Right lobe of liver (tissue), 6 donors: ENCODE measurements around the gene SIL1. TPM values are rescaled to one million over a fixed set of nuclear protein-coding genes. Genes with fewer than 3 reads are reported as not detected.

Experiments used
- ATAC-seq, 4 donors: fragments of 200-7000 bp; cut with Tn5 transposase; one replicate each; pipeline ENCODE4 v1.9.1; 2020; ENCODE audit warnings: mild to moderate bottlenecking in 4 of 4, moderate library complexity in 4 of 4
- DNase-seq, 3 donors: peaks; one replicate each; pipeline ENCODE4 v3.0.0-alpha.2; 2020
- H3K27ac ChIP-seq, 3 donors: fragments of 200-600 bp; one replicate each; pipeline ENCODE4 v1.8.0; 2022
- H3K27me3 ChIP-seq, 2 donors: fragments of 200-600 bp; one replicate each; pipeline ENCODE4 v1.8.0; 2022
- H3K36me3 ChIP-seq, 4 donors: fragments of 200-600 bp; sonication (generic) in 1 of 4; one replicate each; pipeline versions ENCODE4 v1.5.1 to v1.8.0; 2017 to 2022; ENCODE audit warnings: control low read depth in 1 of 4
- H3K4me1 ChIP-seq, 4 donors: fragments of 200-600 bp; sonication (generic) in 1 of 4; one replicate each; pipeline versions ENCODE4 v1.5.1 to v1.8.0; 2017 to 2022; ENCODE audit warnings: control low read depth in 1 of 4
- H3K4me3 ChIP-seq, 3 donors: fragments of 200-600 bp; one replicate each; pipeline ENCODE4 v1.8.0; 2022
- H3K9me3 ChIP-seq, 4 donors: fragments of 200-600 bp; sonication (generic) in 1 of 4; one replicate each; pipeline versions ENCODE4 v1.5.1 to v1.8.0; 2017 to 2022; ENCODE audit warnings: control low read depth in 1 of 4
- POLR2A ChIP-seq: fragments of 450-650 bp; IDR thresholded peaks from one replicate; pipeline ENCODE4 v1.6.1; 2017; ENCODE audit warnings: antibody characterized with exemption, mild to moderate bottlenecking
- WGBS: methylation state at CpG from one replicate; pipeline ENCODE4 v1.1.6; 2018; ENCODE audit warnings: low coverage, low lambda C conversion rate; ENCODE audit not compliant: insufficient coverage; ENCODE audit errors: missing lambda C conversion rate; 5-methylcytosine and 5-hydroxymethylcytosine counted together
- intact Hi-C, 2 donors: fragments of 100-400 bp; cut with DNase I; formaldehyde crosslinking; loops; one replicate each; pipeline versions ENCODE4 v1.11.2 to v1.14.1; 2022
- total RNA-seq, 6 experiments: library from RNA; depleted of rRNA in 2 of 6; stranded (reverse); fragments of >200 nt in 2 of 6; fragmentation: NEBNext Ultra II Directional in 3 of 6; extraction: Animal tissue kit (Norgen Biotek cat#: 25700) in 3 of 6; gene quantifications; one replicate each; pipeline versions ENCODE4 v1.1.0 to v1.2.4, GENCODE V29; 2016 to 2023
- TF ChIP-seq, protein P1 (sequence below), 4 donors: fragments of 200-600 bp in 3 of 4; fragments of 450-650 bp in 1 of 4; IDR thresholded peaks; one replicate each; pipeline versions ENCODE4 v1.5.1 to v1.8.0; 2016 to 2022; ENCODE audit warnings: antibody characterized with exemption in 4 of 4, mild to moderate bottlenecking in 2 of 4
- donor health status: DM: no; HTN: yes; CAD: no.
- donor health status: DM: no; HTN: no; CAD: no.
- donor health status: DM: no; HTN: no; CAD: no.
- donor health status: DM: no; HTN: yes; CAD: no.
- donor health status: DM: no; HTN: yes; CAD: no.

The SIL1 gene
- total RNA-seq, 6 experiments from 2014 or later = 57.6 to 94.9 (median 67.0) TPM

- H3K4me3 ChIP-seq = no peak overlapping the region
- ATAC-seq (no peak), DNase-seq (no peak)
- no peaks in the 10 kb centered on the region for H3K27me3 ChIP-seq
- intact Hi-C loops = no loop called here
- TF ChIP-seq, protein P1, sequence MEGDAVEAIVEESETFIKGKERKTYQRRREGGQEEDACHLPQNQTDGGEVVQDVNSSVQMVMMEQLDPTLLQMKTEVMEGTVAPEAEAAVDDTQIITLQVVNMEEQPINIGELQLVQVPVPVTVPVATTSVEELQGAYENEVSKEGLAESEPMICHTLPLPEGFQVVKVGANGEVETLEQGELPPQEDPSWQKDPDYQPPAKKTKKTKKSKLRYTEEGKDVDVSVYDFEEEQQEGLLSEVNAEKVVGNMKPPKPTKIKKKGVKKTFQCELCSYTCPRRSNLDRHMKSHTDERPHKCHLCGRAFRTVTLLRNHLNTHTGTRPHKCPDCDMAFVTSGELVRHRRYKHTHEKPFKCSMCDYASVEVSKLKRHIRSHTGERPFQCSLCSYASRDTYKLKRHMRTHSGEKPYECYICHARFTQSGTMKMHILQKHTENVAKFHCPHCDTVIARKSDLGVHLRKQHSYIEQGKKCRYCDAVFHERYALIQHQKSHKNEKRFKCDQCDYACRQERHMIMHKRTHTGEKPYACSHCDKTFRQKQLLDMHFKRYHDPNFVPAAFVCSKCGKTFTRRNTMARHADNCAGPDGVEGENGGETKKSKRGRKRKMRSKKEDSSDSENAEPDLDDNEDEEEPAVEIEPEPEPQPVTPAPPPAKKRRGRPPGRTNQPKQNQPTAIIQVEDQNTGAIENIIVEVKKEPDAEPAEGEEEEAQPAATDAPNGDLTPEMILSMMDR (IDR thresholded peaks at IDR 0.05) = no peak
- TF ChIP-seq POLR2A = no peak
- H3K4me1 ChIP-seq = no peaks in the 10 kb centered on the region
- H3K36me3 ChIP-seq = no peaks in the 10 kb centered on the region
- WGBS = 83% methylated on average over 11 of the region's 15 CpGs
- no peak overlapping the region for H3K27ac ChIP-seq
- H3K9me3 ChIP-seq = no peaks in the 10 kb centered on the region
Measured at GRCh38 chr5:139105621-139106071, 92.5 kb downstream of the SIL1 start.

GRCh38 chr5:139104577-139105276 is 93.4 kb downstream of the SIL1 start:
- DNase-seq (no peak), ATAC-seq (peak; percentile 27 to 64 (median 38))
- Histone ChIP-seq H3K4me1 (no peaks in the 10 kb centered on the region), H3K4me3 (no peak overlapping the region), H3K9me3 (no peaks in the 10 kb centered on the region), H3K27ac (no peak overlapping the region), H3K27me3 (no peaks in the 10 kb centered on the region), H3K36me3 (no peaks in the 10 kb centered on the region)
- WGBS = 83% methylated on average over 5 of the region's 10 CpGs
- intact Hi-C loops = no loop called here
- TF ChIP-seq, protein P1 (IDR thresholded peaks at IDR 0.05) = no peak
- no peak for TF ChIP-seq POLR2A

- no peak for ATAC-seq
- H3K9me3 ChIP-seq = no peaks in the 10 kb centered on the region
- no peak for TF ChIP-seq POLR2A
- TF ChIP-seq, protein P1 (IDR thresholded peaks at IDR 0.05) = no peak
- no peak overlapping the region for H3K4me3 ChIP-seq
- intact Hi-C loops = no loop called here
- H3K27ac ChIP-seq = no peak overlapping the region
- DNase-seq = no peak
- H3K36me3 ChIP-seq = no peaks in the 10 kb centered on the region
- H3K4me1 ChIP-seq = no peaks in the 10 kb centered on the region
- no peaks in the 10 kb centered on the region for H3K27me3 ChIP-seq
Measured at GRCh38 chr5:139103762-139104161, 94.4 kb downstream of the SIL1 start.

DNA sequence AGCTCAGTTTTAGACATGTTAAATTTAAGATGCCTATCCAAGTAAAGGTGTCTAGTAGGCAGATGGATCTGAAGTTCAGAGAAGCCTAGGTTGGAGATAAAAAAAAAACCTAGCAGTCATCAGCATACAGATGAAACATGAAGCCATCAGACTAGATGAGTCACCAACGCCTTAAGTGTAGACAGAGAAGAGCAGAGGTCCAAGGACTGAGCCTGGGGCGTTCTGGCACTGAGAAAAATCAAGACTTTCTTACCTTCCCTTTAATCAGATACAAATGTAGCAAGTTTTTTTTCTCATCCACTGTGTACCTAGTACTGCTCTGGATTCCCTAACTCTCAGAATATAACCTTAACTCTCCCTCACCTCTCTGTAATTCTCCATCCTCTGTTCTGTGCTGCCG is 97.3 kb downstream of the SIL1 start:
- Histone ChIP-seq H3K27me3 (no peaks in the 10 kb centered on the region), H3K9me3 (no peaks in the 10 kb centered on the region), H3K36me3 (no peaks in the 10 kb centered on the region), H3K4me3 (no peak overlapping the region), H3K27ac (no peak overlapping the region), H3K4me1 (no peaks in the 10 kb centered on the region)
- no peak for TF ChIP-seq POLR2A
- TF ChIP-seq, protein P1 (IDR thresholded peaks at IDR 0.05) = no peak
- no peak for ATAC-seq
- WGBS = 100% methylated on average over 1 of the region's 3 CpGs
- intact Hi-C loops = no loop called here
- DNase-seq = no peak
